GM19025 (cell line): ENCODE results near the gene BANF1.

Experiments used
- ATAC-seq: cut with Tn5 transposase; IDR thresholded peaks from one replicate; pipeline ENCODE4 v1.9.1; 2021; ENCODE audit warnings: mild to moderate bottlenecking, low read depth, moderate library complexity; ENCODE audit not compliant: unreplicated experiment

BANF1 gene

GRCh38 chr11:66001942-66002647 lies at the start of gene BANF1, which contains the start of gene EIF1AD:
BANF1 (plus strand) TSS chr11:66002503; CDS start chr11:66003251, 748 bp downstream.
EIF1AD (minus strand) TSS chr11:66002157; CDS start chr11:66000389, 1,768 bp downstream.
- ATAC-seq, result peak; percentile 85

GRCh38 chr11:65953471-65953870 lies 48.8 kb upstream of the BANF1 start:
- ATAC-seq, result no peak

- ATAC-seq, result no peak
These were observed 47.5 kb upstream of the BANF1 start for GRCh38 chr11:65954771-65955170.

GRCh38 chr11:65958291-65958690 lies 44.0 kb upstream of the BANF1 start:
- no peak for ATAC-seq

- no peak for ATAC-seq
These were observed 43.4 kb upstream of the BANF1 start for GRCh38 chr11:65958774-65959420.

- no peak for ATAC-seq
These were observed 41.5 kb upstream of the BANF1 start for GRCh38 chr11:65960824-65961266.

- ATAC-seq, result peak; percentile 79
These were observed 40.8 kb upstream of the BANF1 start, which contains the start of gene SART1 for GRCh38 chr11:65961267-65962140. SART1 (plus strand) TSS chr11:65961734; CDS start chr11:65961781, 47 bp downstream.

GRCh38 chr11:65962141-65962564 lies 40.1 kb upstream of the BANF1 start:
- ATAC-seq, result no peak

GRCh38 chr11:65964906-65965305 lies 37.4 kb upstream of the BANF1 start:
- no peak for ATAC-seq

- ATAC-seq, result no peak
These were observed 36.1 kb upstream of the BANF1 start for GRCh38 chr11:65965986-65966762.

- ATAC-seq, result no peak
These were observed 34.9 kb upstream of the BANF1 start for GRCh38 chr11:65967329-65967934.

GRCh38 chr11:65968600-65969482 lies 33.5 kb upstream of the BANF1 start:
- no peak for ATAC-seq

GRCh38 chr11:65972116-65972515 lies 30.2 kb upstream of the BANF1 start:
- no peak for ATAC-seq

- ATAC-seq, result no peak
These were observed 28.7 kb upstream of the BANF1 start for GRCh38 chr11:65973439-65974110.

- ATAC-seq, result no peak
These were observed 26.5 kb upstream of the BANF1 start for GRCh38 chr11:65975771-65976170.

GRCh38 chr11:65976216-65977176 lies 25.8 kb upstream of the BANF1 start:
- ATAC-seq, result no peak
